OCI-LY7 (cell line): ENCODE measurements around the gene ARHGEF16.

Experiments used
- EZH2phosphoT487 ChIP-seq: fragments of 200-600 bp; sonication (generic); IDR thresholded peaks from 2 replicates; pipeline ENCODE4 v1.6.1; 2018; ENCODE audit warnings: low read depth, borderline replicate concordance, mild to moderate bottlenecking, mixed run types, antibody characterized with exemption, low read length, moderate library complexity, mixed read lengths
- TF ChIP-seq, protein P1 (sequence below): fragments of 200-600 bp; sonication (generic); conservative IDR thresholded peaks from 2 replicates; pipeline ENCODE4 v1.5.1; 2014; ENCODE audit warnings: mild to moderate bottlenecking, antibody characterized with exemption, low read length, moderate library complexity, mixed read lengths

DNA sequence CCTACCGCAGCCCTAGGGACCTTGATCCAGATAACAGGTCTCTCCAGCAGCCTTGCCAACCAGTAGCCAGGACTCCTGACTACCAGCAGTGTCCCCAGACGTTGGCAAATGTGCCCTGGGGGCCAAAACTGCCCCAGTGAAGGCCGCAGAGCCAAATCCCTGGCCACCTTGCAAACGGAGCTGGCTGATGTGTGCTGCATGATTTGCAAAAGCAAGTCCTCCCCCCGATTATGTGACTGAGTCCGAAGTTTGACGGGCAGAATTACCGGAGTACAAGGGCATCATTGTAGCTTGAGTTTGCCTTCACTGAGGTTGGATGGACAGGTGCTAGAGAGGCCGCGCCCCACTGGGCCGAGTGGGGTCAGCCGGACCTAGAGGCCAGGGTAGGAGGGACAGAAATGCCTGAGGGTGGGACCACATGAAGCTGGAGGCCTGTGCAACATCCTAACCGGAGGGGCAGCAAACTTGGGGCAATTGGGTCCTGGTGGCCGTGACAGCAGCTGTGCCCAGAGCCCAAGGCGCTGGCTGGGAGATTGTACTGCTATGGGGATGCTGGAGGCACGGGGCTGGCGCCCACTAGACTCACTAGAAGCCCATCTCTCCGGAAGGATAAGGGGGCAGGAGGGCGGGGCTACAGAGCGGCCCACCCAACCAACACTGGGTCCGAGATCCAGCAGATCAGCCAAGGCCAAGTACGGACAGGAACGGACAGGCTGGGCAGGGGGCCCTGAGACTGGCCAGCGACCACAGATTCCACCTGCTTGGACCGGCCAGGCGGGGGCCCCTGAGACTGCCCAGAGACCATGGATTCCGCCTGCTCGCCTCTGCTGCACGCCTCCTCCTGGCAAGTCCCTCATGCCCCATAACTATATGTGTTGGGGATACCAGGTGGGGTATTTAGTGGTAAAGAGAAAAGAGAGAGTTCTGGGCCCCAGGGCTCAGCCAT, 2.8 kb downstream of the ARHGEF16 start:
- TF ChIP-seq, protein P1, sequence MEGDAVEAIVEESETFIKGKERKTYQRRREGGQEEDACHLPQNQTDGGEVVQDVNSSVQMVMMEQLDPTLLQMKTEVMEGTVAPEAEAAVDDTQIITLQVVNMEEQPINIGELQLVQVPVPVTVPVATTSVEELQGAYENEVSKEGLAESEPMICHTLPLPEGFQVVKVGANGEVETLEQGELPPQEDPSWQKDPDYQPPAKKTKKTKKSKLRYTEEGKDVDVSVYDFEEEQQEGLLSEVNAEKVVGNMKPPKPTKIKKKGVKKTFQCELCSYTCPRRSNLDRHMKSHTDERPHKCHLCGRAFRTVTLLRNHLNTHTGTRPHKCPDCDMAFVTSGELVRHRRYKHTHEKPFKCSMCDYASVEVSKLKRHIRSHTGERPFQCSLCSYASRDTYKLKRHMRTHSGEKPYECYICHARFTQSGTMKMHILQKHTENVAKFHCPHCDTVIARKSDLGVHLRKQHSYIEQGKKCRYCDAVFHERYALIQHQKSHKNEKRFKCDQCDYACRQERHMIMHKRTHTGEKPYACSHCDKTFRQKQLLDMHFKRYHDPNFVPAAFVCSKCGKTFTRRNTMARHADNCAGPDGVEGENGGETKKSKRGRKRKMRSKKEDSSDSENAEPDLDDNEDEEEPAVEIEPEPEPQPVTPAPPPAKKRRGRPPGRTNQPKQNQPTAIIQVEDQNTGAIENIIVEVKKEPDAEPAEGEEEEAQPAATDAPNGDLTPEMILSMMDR, result no peak
- no peak for TF ChIP-seq EZH2phosphoT487
